GM23248 (cell line): ENCODE results near the gene ATG9B. TPM values are rescaled to one million over a fixed set of nuclear protein-coding genes. Genes with fewer than 3 reads are reported as not detected.
A peak's percentile ranks its signal among the peaks of the same experiment; 100 is the strongest.

Source experiments
- DNase-seq: peaks from one replicate; pipeline ENCODE4 v3.0.0-alpha.2; 2015
- H2AFZ ChIP-seq: fragments of 200-600 bp; sonication (generic); 2 replicates; pipeline ENCODE4 v1.6.1; 2016; ENCODE audit warnings: antibody characterized with exemption
- H3F3A ChIP-seq: fragments of 200-600 bp; sonication (generic); 2 replicates; pipeline ENCODE4 v1.6.1; 2016; ENCODE audit warnings: mild to moderate bottlenecking, antibody characterized with exemption, mixed run types; ENCODE audit not compliant: insufficient read depth
- H3K27ac ChIP-seq: fragments of 200-600 bp; sonication (generic); 2 replicates; pipeline ENCODE4 v1.5.1; 2016; ENCODE audit warnings: mild to moderate bottlenecking
- H3K27me3 ChIP-seq: fragments of 200-600 bp; sonication (generic); replicated peaks from 2 replicates; pipeline ENCODE4 v1.6.1; 2016; ENCODE audit warnings: mild to moderate bottlenecking; ENCODE audit not compliant: insufficient read depth
- H3K36me3 ChIP-seq: fragments of 200-600 bp; sonication (generic); 2 replicates; pipeline ENCODE4 v1.6.1; 2016; ENCODE audit warnings: low read depth, mild to moderate bottlenecking
- H3K4me1 ChIP-seq: fragments of 200-600 bp; sonication (generic); 2 replicates; pipeline ENCODE4 v1.6.1; 2016; ENCODE audit warnings: mild to moderate bottlenecking; ENCODE audit not compliant: insufficient read depth
- H3K4me2 ChIP-seq: fragments of 200-600 bp; sonication (generic); one replicate; pipeline ENCODE4 v1.6.1; 2016; ENCODE audit warnings: mild to moderate bottlenecking; ENCODE audit not compliant: unreplicated experiment
- H3K4me3 ChIP-seq: fragments of 200-600 bp; sonication (generic); 2 replicates; pipeline ENCODE4 v1.5.1; 2016; ENCODE audit warnings: mild to moderate bottlenecking
- H3K79me2 ChIP-seq: fragments of 200-600 bp; sonication (generic); 2 replicates; pipeline ENCODE4 v1.6.1; 2016; ENCODE audit warnings: mild to moderate bottlenecking; ENCODE audit not compliant: insufficient read depth
- H3K9ac ChIP-seq: fragments of 200-600 bp; sonication (generic); 2 replicates; pipeline ENCODE4 v1.6.1; 2016; ENCODE audit warnings: mild to moderate bottlenecking
- H3K9me2 ChIP-seq: fragments of 200-600 bp; sonication (generic); 2 replicates; pipeline ENCODE4 v1.6.1; 2016; ENCODE audit warnings: mixed run types, mild to moderate bottlenecking, moderate library complexity; ENCODE audit not compliant: insufficient read depth
- H3K9me3 ChIP-seq: fragments of 200-600 bp; sonication (generic); one replicate; pipeline ENCODE4 v1.6.1; 2017; ENCODE audit warnings: low read depth
- H4K20me1 ChIP-seq: fragments of 200-600 bp; sonication (generic); 2 replicates; pipeline ENCODE4 v1.6.0; 2016; ENCODE audit not compliant: insufficient read depth
- EZH2 ChIP-seq: fragments of 200-600 bp; sonication (generic); IDR thresholded peaks from 2 replicates; pipeline ENCODE4 v1.6.1; 2018; ENCODE audit warnings: antibody characterized with exemption, mild to moderate bottlenecking; ENCODE audit not compliant: insufficient read depth, poor library complexity, severe bottlenecking
- EZH2phosphoT487 ChIP-seq: fragments of 200-600 bp; sonication (generic); IDR thresholded peaks from 2 replicates; pipeline ENCODE4 v1.6.1; 2018; ENCODE audit warnings: antibody characterized with exemption, moderate library complexity, mild to moderate bottlenecking, low read depth; ENCODE audit not compliant: insufficient read depth
- WGBS, 2 experiments: methylation state at CpG; one replicate each; pipeline ENCODE4 v1.1.6; 2015 to 2017; ENCODE audit warnings: low lambda C conversion rate in 2 of 2, low coverage in 1 of 2; ENCODE audit errors: missing lambda C conversion rate in 2 of 2; 5-methylcytosine and 5-hydroxymethylcytosine counted together
- in situ Hi-C: fragments of 300-500 bp; cut with MboI; formaldehyde crosslinking; loops from 2 replicates; pipeline ENCODE4 v1.15.0; 2020
- polyA plus RNA-seq: library from polyadenylated mRNA; unstranded; fragments of >200 nt; fragmentation: Nextera tagmentation; extraction: Ambion mirVana; gene quantifications from 2 replicates; pipeline ENCODE4 v1.2.1, GENCODE V29; 2016
- total RNA-seq: library from RNA; depleted of rRNA; stranded (reverse); fragments of >200 nt; shearing (Covaris generic); gene quantifications from 2 replicates; pipeline ENCODE4 v1.2.3, GENCODE V29; 2014

Gene ATG9B
- total and polyA plus RNA-seq, 2 experiments from 2014 or later, result 0.79 TPM; not detected in 1

GRCh38 chr7:151051108-151051507 lies 26.8 kb upstream of the ATG9B start:
- Histone ChIP-seq H3K9ac (no peak overlapping the region), H3K4me2 (peak overlapping the region; percentile 16), H3K9me3 (no peaks in the 10 kb centered on the region), H3K36me3 (no peaks in the 10 kb centered on the region), H4K20me1 (no peaks in the 10 kb centered on the region), H3K27me3 (no peaks in the 10 kb centered on the region), H3F3A (peaks cover 13% of the 10 kb centered on the region), H3K4me3 (no peak overlapping the region), H3K27ac (no peak overlapping the region), H3K9me2 (no peaks in the 10 kb centered on the region), H3K79me2 (no peaks in the 10 kb centered on the region), H3K4me1 (peaks cover 9% of the 10 kb centered on the region), H2AFZ (no peak overlapping the region)
- TF ChIP-seq EZH2phosphoT487, result no peak
- TF ChIP-seq EZH2, result no peak
- in situ Hi-C loops, result loop anchor here (10.0 kb wide), 1 partner anchor 56 kb away; the partner anchor contains the start of gene NOS3
- WGBS, 2 experiments, result 6 to 10% methylated on average over 13 to 44 of the region's 50 CpGs
- DNase-seq, result peak; percentile 89

GRCh38 chr7:151048911-151049463 lies 24.7 kb upstream of the ATG9B start:
- Histone ChIP-seq H3K4me2 (no peak overlapping the region), H4K20me1 (no peaks in the 10 kb centered on the region), H3K9me3 (no peaks in the 10 kb centered on the region), H3K27ac (no peak overlapping the region), H3K79me2 (no peaks in the 10 kb centered on the region), H3K9me2 (no peaks in the 10 kb centered on the region), H3K27me3 (no peaks in the 10 kb centered on the region), H3F3A (peaks cover 13% of the 10 kb centered on the region), H3K9ac (no peak overlapping the region), H2AFZ (no peak overlapping the region), H3K4me3 (no peak overlapping the region), H3K36me3 (no peaks in the 10 kb centered on the region), H3K4me1 (peaks cover 9% of the 10 kb centered on the region)
- TF ChIP-seq EZH2phosphoT487, result no peak
- TF ChIP-seq EZH2, result no peak
- DNase-seq, result no peak
- in situ Hi-C loops, result no loop called here
- WGBS, 2 experiments, result 92 to 93% methylated on average over 38 of the region's 38 CpGs

- no peak within 1 kb of the TSS for H2AFZ ChIP-seq
- DNase-seq, result no peak
- H4K20me1 ChIP-seq, result no peaks in the 10 kb centered on the region
- no peak within 1 kb of the TSS for H3K27ac ChIP-seq
- H3K4me3 ChIP-seq, result no peak within 1 kb of the TSS
- no peaks in the 10 kb centered on the region for H3K79me2 ChIP-seq
- H3K9me3 ChIP-seq, result no peaks in the 10 kb centered on the region
- TF ChIP-seq EZH2phosphoT487 (no peak), EZH2 (no peak)
- H3F3A ChIP-seq, result peaks cover 13% of the 10 kb centered on the region
- H3K9me2 ChIP-seq, result no peaks in the 10 kb centered on the region
- no peaks in the 10 kb centered on the region for H3K36me3 ChIP-seq
- no peak within 1 kb of the TSS for H3K9ac ChIP-seq
- peaks cover 9% of the 10 kb centered on the region for H3K4me1 ChIP-seq
- 76 to 81% methylated on average over 19 to 22 of the region's 22 CpGs for WGBS, 2 experiments
- in situ Hi-C loops, result no loop called here
- H3K4me2 ChIP-seq, result no peak within 1 kb of the TSS
- no peaks in the 10 kb centered on the region for H3K27me3 ChIP-seq
Observed at GRCh38 chr7:151047976-151048815, 23.9 kb upstream of the ATG9B start, which contains the start of gene ASIC3. Gene ASIC3, plus strand, starts transcription at chr7:151048531. Its CDS starts 355 bp downstream, at chr7:151048886.

- H2AFZ ChIP-seq, result no peak overlapping the region
- in situ Hi-C loops, result no loop called here
Observed at GRCh38 chr7:151046603-151047573, 22.6 kb upstream of the ATG9B start.

More at GRCh38 chr7:151046603-151047573, 22.6 kb upstream of the ATG9B start:
- TF ChIP-seq EZH2, result no peak
- TF ChIP-seq EZH2phosphoT487, result no peak
- H3K4me1 ChIP-seq, result peaks cover 9% of the 10 kb centered on the region
- no peak overlapping the region for H3K4me3 ChIP-seq
- peak; percentile 67 for DNase-seq
- no peak overlapping the region for H3K4me2 ChIP-seq
- H3K9me3 ChIP-seq, result no peaks in the 10 kb centered on the region
- H4K20me1 ChIP-seq, result no peaks in the 10 kb centered on the region
- no peaks in the 10 kb centered on the region for H3K36me3 ChIP-seq
- H3K27ac ChIP-seq, result no peak overlapping the region
- peaks cover 13% of the 10 kb centered on the region for H3F3A ChIP-seq
- H3K79me2 ChIP-seq, result no peaks in the 10 kb centered on the region
- no peaks in the 10 kb centered on the region for H3K27me3 ChIP-seq
- H3K9me2 ChIP-seq, result no peaks in the 10 kb centered on the region
- WGBS, 2 experiments, result 18 to 20% methylated on average over 14 of the region's 14 CpGs
- peak overlapping the region; percentile 38 for H3K9ac ChIP-seq
